ENCODE data around the gene PCDHGC4.
A peak's percentile ranks its signal among the peaks of the same experiment; 100 is the strongest.

PCDHGC4 gene

DNA sequence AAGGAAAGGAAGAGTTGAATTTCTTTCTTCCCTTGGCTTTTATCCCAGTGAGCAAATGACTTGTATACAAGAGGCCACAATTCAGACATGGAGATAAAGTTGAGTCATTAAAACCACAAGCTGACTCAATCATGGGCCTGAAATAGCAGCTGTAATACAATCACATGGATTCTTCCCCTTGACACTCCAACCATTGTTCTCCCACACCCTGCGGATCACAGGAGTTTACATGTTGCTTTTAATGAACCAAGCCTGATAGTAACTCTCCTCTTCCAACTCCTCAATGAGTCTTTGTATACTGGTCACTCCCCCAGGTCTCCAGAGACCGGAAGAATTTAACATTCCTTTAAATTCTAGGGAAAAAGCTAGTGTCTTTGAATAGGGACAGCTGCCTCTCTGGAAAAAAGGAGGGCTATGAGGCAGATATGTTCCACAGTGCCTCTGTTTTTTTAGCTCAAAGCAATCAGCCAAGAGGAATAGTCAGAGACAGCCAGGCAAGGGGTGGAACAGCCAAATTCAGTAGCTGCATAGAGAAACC is 36.5 kb downstream of the PCDHGC4 start:
- ChIA-PET CTCF (interaction anchor here (0.7 to 10.3 kb wide), 9 partner anchors 11 to 201 kb away, joined by 3 to 178 read pairs (median 32); partner anchors contain the start of genes PCDHGA10, PCDHGA12, PCDHGB7 and PCDHGC3), POLR2A (no interaction called here)
- DNase-seq: peak; percentile 38 to 70 (median 69)
- Histone ChIP-seq H3K4me1 (ENCODE audit: control extremely low read depth in 1 of 4, control insufficient read depth in 4 of 4, insufficient read depth in 4 of 4, low read length in 3 of 4) (peaks cover 10 to 23% (median 12%) of the 10 kb centered on the region in 4 experiments), H3K36me3 (ENCODE audit: control insufficient read depth in 4 of 4, insufficient read depth in 4 of 4, low read length in 3 of 4) (peaks cover 20 to 96% (median 65%) of the 10 kb centered on the region in 4 experiments), H3K27ac (ENCODE audit: insufficient read depth in 1 of 2, low read depth in 1 of 2, low read length in 2 of 2, poor library complexity in 1 of 2, severe bottlenecking in 2 of 2) (no peak overlapping the region), H3K27me3 (replicated peaks in 2 of 5; ENCODE audit: control insufficient read depth in 4 of 5, insufficient read depth in 5 of 5, low read length in 4 of 5) (no peaks in the 10 kb centered on the region), H3K4me3 (ENCODE audit: control insufficient read depth in 1 of 7, extremely low read depth in 1 of 7, insufficient read depth in 4 of 7, low read depth in 2 of 7, low read length in 6 of 7) (no peak overlapping the region), H3K9me3 (ENCODE audit: control extremely low read depth in 1 of 5, control insufficient read depth in 4 of 5, insufficient read depth in 2 of 5, low read depth in 1 of 5, low read length in 4 of 5) (no peaks in the 10 kb centered on the region)
- WGBS (ENCODE audit: insufficient coverage): 100% methylated on average over 2 of the region's 2 CpGs

- no peaks in the 10 kb centered on the region for H3K27me3 ChIP-seq (replicated peaks in 2 of 5; ENCODE audit: control insufficient read depth in 4 of 5, insufficient read depth in 5 of 5, low read length in 4 of 5)
- H3K36me3 ChIP-seq (ENCODE audit: control insufficient read depth in 4 of 4, insufficient read depth in 4 of 4, low read length in 3 of 4): peaks cover 18 to 96% (median 67%) of the 10 kb centered on the region in 4 experiments
- DNase-seq: peak in 2 of 3 donors; percentile 45 to 59
- no CpG with 5 or more reads among the region's 2 CpGs for WGBS (ENCODE audit: insufficient coverage)
- POLR2A ChIA-PET: no interaction called here
- CTCF ChIA-PET: interaction anchor here (1.2 to 10.3 kb wide), 10 partner anchors 12 to 108 kb away, joined by 5 to 178 read pairs (median 30); partner anchors contain the start of genes PCDHGA10, PCDHGA11, PCDHGA12 and PCDHGB7
- H3K9me3 ChIP-seq (ENCODE audit: control extremely low read depth in 1 of 5, control insufficient read depth in 4 of 5, insufficient read depth in 2 of 5, low read depth in 1 of 5, low read length in 4 of 5): no peaks in the 10 kb centered on the region
- peaks cover 7 to 19% (median 8%) of the 10 kb centered on the region in 4 experiments for H3K4me1 ChIP-seq (ENCODE audit: control extremely low read depth in 1 of 4, control insufficient read depth in 4 of 4, insufficient read depth in 4 of 4, low read length in 3 of 4)
- no peak overlapping the region for H3K27ac ChIP-seq (ENCODE audit: insufficient read depth in 1 of 2, low read depth in 1 of 2, low read length in 2 of 2, poor library complexity in 1 of 2, severe bottlenecking in 2 of 2)
- no peak overlapping the region for H3K4me3 ChIP-seq (ENCODE audit: control insufficient read depth in 1 of 7, extremely low read depth in 1 of 7, insufficient read depth in 4 of 7, low read depth in 2 of 7, low read length in 6 of 7)
Measured at GRCh38 chr5:141522301-141522700, 37.5 kb downstream of the PCDHGC4 start.

GRCh38 chr5:141523991-141524390 is 39.2 kb downstream of the PCDHGC4 start:
- ChIA-PET CTCF (interaction anchor here (0.7 to 10.3 kb wide), 26 partner anchors 11 to 204 kb away, joined by 3 to 178 read pairs (median 4); partner anchors contain the start of genes PCDHGA10, PCDHGA11, PCDHGA12 and PCDHGB3), POLR2A (no interaction called here)
- H3K27me3 ChIP-seq (replicated peaks in 2 of 5; ENCODE audit: control insufficient read depth in 4 of 5, insufficient read depth in 5 of 5, low read length in 4 of 5): no peaks in the 10 kb centered on the region
- no peak for DNase-seq
- H3K4me3 ChIP-seq (ENCODE audit: control insufficient read depth in 1 of 7, extremely low read depth in 1 of 7, insufficient read depth in 4 of 7, low read depth in 2 of 7, low read length in 6 of 7): no peak overlapping the region
- H3K9me3 ChIP-seq (ENCODE audit: control extremely low read depth in 1 of 5, control insufficient read depth in 4 of 5, insufficient read depth in 2 of 5, low read depth in 1 of 5, low read length in 4 of 5): no peaks in the 10 kb centered on the region
- peaks cover 7 to 19% (median 8%) of the 10 kb centered on the region in 4 experiments for H3K4me1 ChIP-seq (ENCODE audit: control extremely low read depth in 1 of 4, control insufficient read depth in 4 of 4, insufficient read depth in 4 of 4, low read length in 3 of 4)
- H3K27ac ChIP-seq (ENCODE audit: insufficient read depth in 1 of 2, low read depth in 1 of 2, low read length in 2 of 2, poor library complexity in 1 of 2, severe bottlenecking in 2 of 2): no peak overlapping the region
- 89% methylated on average over 5 of the region's 8 CpGs for WGBS (ENCODE audit: insufficient coverage)
- peaks cover 17 to 97% (median 64%) of the 10 kb centered on the region in 4 experiments for H3K36me3 ChIP-seq (ENCODE audit: control insufficient read depth in 4 of 4, insufficient read depth in 4 of 4, low read length in 3 of 4)

- POLR2A ChIA-PET: no interaction called here
- no peak overlapping the region for H3K4me3 ChIP-seq (ENCODE audit: control insufficient read depth in 1 of 7, extremely low read depth in 1 of 7, insufficient read depth in 4 of 7, low read depth in 2 of 7, low read length in 6 of 7)
- CTCF ChIA-PET: interaction anchor here (0.6 to 10.3 kb wide), 22 partner anchors 10 to 1448 kb away, joined by 3 to 178 read pairs (median 6); partner anchors contain the start of genes PCDHB14, PCDHGA10, PCDHGA11 and PCDHGA12
- H3K36me3 ChIP-seq (ENCODE audit: control insufficient read depth in 4 of 4, insufficient read depth in 4 of 4, low read length in 3 of 4): peaks cover 17 to 97% (median 61%) of the 10 kb centered on the region in 4 experiments
- no peak overlapping the region for H3K27ac ChIP-seq (ENCODE audit: insufficient read depth in 1 of 2, low read depth in 1 of 2, low read length in 2 of 2, poor library complexity in 1 of 2, severe bottlenecking in 2 of 2)
- H3K4me1 ChIP-seq (ENCODE audit: control extremely low read depth in 1 of 4, control insufficient read depth in 4 of 4, insufficient read depth in 4 of 4, low read length in 3 of 4): peaks cover 7 to 19% (median 8%) of the 10 kb centered on the region in 4 experiments
- no peaks in the 10 kb centered on the region for H3K27me3 ChIP-seq (replicated peaks in 2 of 5; ENCODE audit: control insufficient read depth in 4 of 5, insufficient read depth in 5 of 5, low read length in 4 of 5)
- DNase-seq: peak; percentile 63 to 78 (median 67)
- 60% methylated on average over 6 of the region's 12 CpGs for WGBS (ENCODE audit: insufficient coverage)
- no peaks in the 10 kb centered on the region for H3K9me3 ChIP-seq (ENCODE audit: control extremely low read depth in 1 of 5, control insufficient read depth in 4 of 5, insufficient read depth in 2 of 5, low read depth in 1 of 5, low read length in 4 of 5)
Measured at GRCh38 chr5:141524604-141525597, 40.1 kb downstream of the PCDHGC4 start.

- H3K4me1 ChIP-seq (ENCODE audit: control extremely low read depth in 1 of 4, control insufficient read depth in 4 of 4, insufficient read depth in 4 of 4, low read length in 3 of 4): peaks cover 3 to 19% (median 8%) of the 10 kb centered on the region in 4 experiments
- no peak overlapping the region for H3K27ac ChIP-seq (ENCODE audit: insufficient read depth in 1 of 2, low read depth in 1 of 2, low read length in 2 of 2, poor library complexity in 1 of 2, severe bottlenecking in 2 of 2)
- ChIA-PET CTCF (interaction anchor here (0.7 to 10.3 kb wide), 15 partner anchors 9 to 303 kb away, joined by 3 to 178 read pairs (median 14); partner anchors contain the start of genes PCDHB14, PCDHGA10, PCDHGA12 and PCDHGB3), POLR2A (no interaction called here)
- no peak overlapping the region for H3K4me3 ChIP-seq (ENCODE audit: control insufficient read depth in 1 of 7, extremely low read depth in 1 of 7, insufficient read depth in 4 of 7, low read depth in 2 of 7, low read length in 6 of 7)
- DNase-seq: no peak
- H3K36me3 ChIP-seq (ENCODE audit: control insufficient read depth in 4 of 4, insufficient read depth in 4 of 4, low read length in 3 of 4): peaks cover 13 to 95% (median 55%) of the 10 kb centered on the region in 4 experiments
- no peaks in the 10 kb centered on the region for H3K27me3 ChIP-seq (replicated peaks in 2 of 5; ENCODE audit: control insufficient read depth in 4 of 5, insufficient read depth in 5 of 5, low read length in 4 of 5)
- WGBS (ENCODE audit: insufficient coverage): 97% methylated on average over 6 of the region's 7 CpGs
- no peaks in the 10 kb centered on the region for H3K9me3 ChIP-seq (ENCODE audit: control extremely low read depth in 1 of 5, control insufficient read depth in 4 of 5, insufficient read depth in 2 of 5, low read depth in 1 of 5, low read length in 4 of 5)
Measured at GRCh38 chr5:141525653-141526052, 40.8 kb downstream of the PCDHGC4 start.

DNA sequence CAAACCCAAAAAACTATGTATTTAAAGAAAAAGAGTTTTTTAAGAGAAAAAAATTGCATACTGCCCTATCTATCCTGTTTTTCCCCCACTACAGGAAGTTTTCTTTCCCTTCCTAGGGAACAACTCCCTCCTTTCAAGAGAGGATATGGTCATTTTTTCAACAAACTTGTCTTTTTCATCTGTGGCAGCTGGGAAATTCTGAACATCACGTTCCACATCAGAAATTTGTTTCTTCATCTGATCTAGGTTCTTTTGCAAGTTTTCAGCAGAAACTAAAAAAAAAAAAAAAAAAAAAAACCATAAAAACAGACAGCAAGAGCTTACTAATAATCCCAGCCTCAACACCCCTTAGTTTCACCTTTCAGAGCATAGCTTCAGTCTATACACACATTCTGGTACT is 42.6 kb downstream of the PCDHGC4 start:
- POLR2A ChIA-PET: no interaction called here
- WGBS (ENCODE audit: insufficient coverage): no CpG with 5 or more reads among the region's 1 CpG
- CTCF ChIA-PET: interaction anchor here (0.8 to 10.3 kb wide), 10 partner anchors 8 to 113 kb away, joined by 3 to 178 read pairs (median 8); partner anchors contain the start of genes PCDHGA10, PCDHGA12, PCDHGB7 and PCDHGC3

More for the DNA sequence above, 42.6 kb downstream of the PCDHGC4 start:
- Histone ChIP-seq H3K9me3 (ENCODE audit: control extremely low read depth in 1 of 5, control insufficient read depth in 4 of 5, insufficient read depth in 2 of 5, low read depth in 1 of 5, low read length in 4 of 5) (no peaks in the 10 kb centered on the region), H3K36me3 (ENCODE audit: control insufficient read depth in 4 of 4, insufficient read depth in 4 of 4, low read length in 3 of 4) (peaks cover 13 to 89% (median 53%) of the 10 kb centered on the region in 4 experiments), H3K4me3 (ENCODE audit: control insufficient read depth in 1 of 7, extremely low read depth in 1 of 7, insufficient read depth in 4 of 7, low read depth in 2 of 7, low read length in 6 of 7) (no peak overlapping the region), H3K27me3 (replicated peaks in 2 of 5; ENCODE audit: control insufficient read depth in 4 of 5, insufficient read depth in 5 of 5, low read length in 4 of 5) (no peaks in the 10 kb centered on the region), H3K27ac (ENCODE audit: insufficient read depth in 1 of 2, low read depth in 1 of 2, low read length in 2 of 2, poor library complexity in 1 of 2, severe bottlenecking in 2 of 2) (no peak overlapping the region), H3K4me1 (ENCODE audit: control extremely low read depth in 1 of 4, control insufficient read depth in 4 of 4, insufficient read depth in 4 of 4, low read length in 3 of 4) (peaks cover 0 to 5% (median 3%) of the 10 kb centered on the region in 4 experiments)
- DNase-seq: no peak

Data from common myeloid progenitor, CD34-positive (primary cell).